Measurements from ENCODE around the gene KLF5. TPM values are rescaled to one million over a fixed set of nuclear protein-coding genes. Genes with fewer than 3 reads are reported as not detected.
A peak's percentile ranks its signal among the peaks of the same experiment; 100 is the strongest.

The KLF5 gene
- total RNA-seq, 1 donor from 2014 or later: 0.84 TPM

DNA sequence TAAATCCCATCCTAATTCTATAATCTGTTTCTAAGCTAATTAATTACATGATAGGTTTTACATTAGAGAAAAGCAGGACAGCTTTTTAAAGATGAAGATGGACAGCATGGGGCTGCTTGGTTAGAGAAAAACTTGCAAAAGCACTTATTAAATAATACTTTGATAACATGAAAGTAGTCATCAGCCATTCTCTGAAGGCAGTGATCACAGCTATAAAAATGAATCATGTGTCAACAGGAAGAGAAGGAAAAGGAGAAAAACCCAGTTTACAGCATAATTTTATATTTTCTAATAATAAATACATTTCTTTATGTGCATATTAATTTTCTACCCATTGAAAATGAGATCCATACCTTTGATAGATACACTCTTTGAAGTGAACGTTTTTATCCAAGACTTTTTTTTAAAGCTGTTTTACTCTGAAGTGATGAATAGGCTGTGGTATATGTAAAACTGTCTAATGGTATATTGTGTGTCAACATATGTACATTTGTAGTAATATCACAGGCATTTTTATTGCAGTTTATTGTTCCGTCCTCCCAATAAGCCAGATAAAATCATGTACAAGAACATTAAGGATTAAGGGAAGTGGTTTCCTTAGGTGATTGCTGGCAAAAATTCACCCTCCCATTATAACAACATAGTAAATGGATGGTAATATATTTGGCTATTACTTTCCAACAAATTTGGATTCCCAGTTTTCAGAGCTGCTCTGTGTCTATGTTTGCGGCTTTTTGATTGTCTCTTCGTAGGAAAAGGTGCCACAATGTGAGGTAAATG, 1.3 kb upstream of the KLF5 start:
- ATAC-seq (no peak), DNase-seq (ENCODE audit: missing footprints) (no peak)
- intact Hi-C loops (cut with DNase I): loop anchor here (2.0 kb wide), 1 partner anchor 651 kb away; no protein-coding TSS in a partner anchor

DNA sequence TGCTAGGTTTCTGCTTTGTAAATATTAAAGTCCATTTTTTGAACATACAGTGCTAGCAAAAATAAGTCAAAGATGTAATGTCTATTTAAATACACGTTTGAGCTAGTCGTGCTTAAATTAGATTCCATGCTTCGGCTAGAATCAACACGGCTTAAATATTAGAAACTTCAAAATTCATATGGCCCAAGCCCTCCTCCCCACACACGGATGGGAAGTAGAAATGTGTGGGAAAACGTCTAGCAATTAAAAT, 816 bp upstream of the KLF5 start:
- intact Hi-C loops (cut with DNase I): loop anchor here (2.0 kb wide), 1 partner anchor 651 kb away; no protein-coding TSS in a partner anchor
- DNase-seq (ENCODE audit: missing footprints): no peak
- ATAC-seq: no peak

DNA sequence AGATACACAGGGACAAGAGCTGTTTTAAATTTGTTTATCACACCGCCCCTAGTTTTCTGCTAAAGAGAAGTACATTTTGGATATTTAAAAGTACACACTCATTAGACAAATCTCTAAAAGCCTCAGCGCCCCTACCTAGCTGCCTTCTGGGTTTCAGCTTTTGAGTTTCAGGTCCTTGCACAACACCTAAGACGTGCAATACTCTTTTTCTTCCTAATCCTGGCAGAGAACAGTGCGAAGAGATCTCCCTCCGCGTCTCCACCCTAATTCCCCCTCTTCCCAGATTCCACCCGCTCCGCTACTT, 421 bp upstream of the KLF5 start:
- DNase-seq (ENCODE audit: missing footprints): no peak
- intact Hi-C loops (cut with DNase I): loop anchor here (2.0 kb wide), 1 partner anchor 650 kb away; no protein-coding TSS in a partner anchor
- no peak for ATAC-seq

DNA sequence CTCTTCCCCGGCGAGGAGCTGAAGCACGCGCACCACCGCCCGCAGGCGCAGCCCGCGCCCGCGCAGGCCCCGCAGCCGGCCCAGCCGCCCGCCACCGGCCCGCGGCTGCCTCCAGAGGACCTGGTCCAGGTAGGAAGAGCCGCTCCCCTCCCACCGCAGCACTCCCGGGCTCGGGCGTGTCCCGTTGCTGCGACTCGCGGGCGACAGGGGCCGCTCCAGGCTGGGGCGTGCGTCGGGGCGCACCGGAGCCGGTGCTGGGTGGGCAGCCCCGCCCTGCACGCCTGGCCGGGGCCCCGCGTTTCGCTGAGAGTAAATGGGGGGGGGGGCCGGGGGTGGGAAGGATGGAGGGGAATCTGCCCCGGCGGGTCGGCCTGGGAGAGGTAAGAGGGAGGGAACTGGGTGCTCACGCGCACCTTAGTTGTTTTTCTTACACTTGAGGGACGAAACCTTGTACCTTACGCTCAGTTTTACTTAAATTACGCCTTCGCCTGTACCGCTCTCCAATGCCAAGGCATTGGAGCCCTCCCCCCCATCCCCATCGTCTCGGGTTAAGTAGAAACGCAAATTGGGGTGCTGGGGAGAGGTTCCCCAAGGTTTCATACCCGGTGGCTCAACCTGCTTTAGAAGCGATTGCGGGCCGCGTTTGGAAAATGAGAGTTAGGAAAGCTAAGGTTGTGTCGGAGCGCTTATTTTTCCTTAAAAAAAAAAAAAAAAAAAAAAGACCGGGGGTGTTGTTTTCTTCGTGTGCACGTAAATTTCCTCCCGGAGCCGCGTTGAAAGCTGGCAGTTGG, 850 bp downstream of the KLF5 start:
- peak; percentile 70 for DNase-seq (ENCODE audit: missing footprints)
- intact Hi-C loops (cut with DNase I): loop anchor here (2.0 kb wide), 1 partner anchor 649 kb away; no protein-coding TSS in a partner anchor

DNA sequence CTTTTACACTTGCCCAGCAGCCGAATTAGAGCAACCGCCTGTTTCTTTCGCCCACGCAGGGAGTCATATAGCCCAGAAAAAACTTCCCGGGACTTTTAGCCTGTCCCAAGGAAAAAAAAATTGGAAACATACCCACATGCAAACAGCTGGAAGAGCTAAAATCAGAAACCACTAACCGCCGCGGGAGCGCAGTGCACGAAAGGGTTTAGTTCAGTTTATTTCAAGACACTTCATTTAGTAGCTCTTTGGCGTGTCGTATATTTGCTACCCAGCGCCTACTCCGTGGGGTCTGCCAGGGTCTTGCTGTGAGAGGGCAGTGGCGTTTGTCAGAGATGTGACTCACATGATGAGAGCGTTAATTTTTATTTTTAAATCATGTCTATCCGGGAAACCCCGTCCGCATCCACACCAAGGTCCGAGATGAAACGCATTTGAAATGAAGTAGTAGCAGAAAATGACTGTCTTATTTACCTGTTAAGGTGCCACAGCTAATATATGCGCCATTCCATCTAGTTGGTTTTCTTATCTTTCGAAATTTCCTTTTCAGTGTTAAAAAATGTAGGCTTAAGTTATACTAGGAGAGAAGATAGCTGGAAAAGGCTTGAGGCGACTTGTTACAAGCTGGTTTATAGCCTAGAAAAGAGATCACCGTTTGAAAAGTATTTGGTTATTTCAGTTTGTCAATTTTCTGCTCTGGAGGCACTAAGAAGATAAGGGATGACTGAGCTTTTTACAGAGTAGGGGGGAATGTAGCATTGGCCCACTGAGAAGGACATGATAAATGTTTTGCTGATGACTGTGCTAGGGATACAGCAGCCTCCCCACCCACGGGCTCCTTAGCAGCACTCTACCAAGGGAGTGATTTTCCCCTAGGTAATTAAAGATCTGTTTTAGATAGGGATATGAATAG, 1.7 kb downstream of the KLF5 start:
- no peak for DNase-seq (ENCODE audit: missing footprints)
- no peak for ATAC-seq
- intact Hi-C loops (cut with DNase I): no loop called here

More for the DNA sequence above, 850 bp downstream of the KLF5 start:
- ATAC-seq: peak; percentile 53

DNA sequence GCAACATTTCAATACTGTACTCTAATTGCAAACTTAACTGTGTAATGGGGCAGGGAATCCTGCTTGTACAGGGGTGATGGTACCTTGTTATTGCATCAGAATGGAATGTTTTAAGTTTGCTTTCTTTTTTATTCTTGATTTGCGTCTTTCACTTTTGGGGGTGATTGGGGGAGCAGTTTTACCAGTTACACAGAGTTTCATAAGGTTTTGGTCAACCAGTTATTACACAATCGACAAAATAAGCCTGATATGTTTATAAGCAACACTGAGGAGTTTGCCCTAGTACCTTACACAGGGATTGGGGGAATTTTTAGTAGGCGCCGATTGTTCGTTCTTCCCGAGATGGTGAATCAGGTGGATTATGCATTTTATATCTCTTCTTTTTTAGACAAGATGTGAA, 2.7 kb downstream of the KLF5 start:
- intact Hi-C loops (cut with DNase I): no loop called here
- DNase-seq (ENCODE audit: missing footprints) (no peak), ATAC-seq (no peak)

DNA sequence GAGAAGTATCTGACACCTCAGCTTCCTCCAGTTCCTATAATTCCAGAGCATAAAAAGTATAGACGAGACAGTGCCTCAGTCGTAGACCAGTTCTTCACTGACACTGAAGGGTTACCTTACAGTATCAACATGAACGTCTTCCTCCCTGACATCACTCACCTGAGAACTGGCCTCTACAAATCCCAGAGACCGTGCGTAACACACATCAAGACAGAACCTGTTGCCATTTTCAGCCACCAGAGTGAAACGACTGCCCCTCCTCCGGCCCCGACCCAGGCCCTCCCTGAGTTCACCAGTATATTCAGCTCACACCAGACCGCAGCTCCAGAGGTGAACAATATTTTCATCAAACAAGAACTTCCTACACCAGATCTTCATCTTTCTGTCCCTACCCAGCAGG, 3.1 kb downstream of the KLF5 start:
- no peak for ATAC-seq

DNA sequence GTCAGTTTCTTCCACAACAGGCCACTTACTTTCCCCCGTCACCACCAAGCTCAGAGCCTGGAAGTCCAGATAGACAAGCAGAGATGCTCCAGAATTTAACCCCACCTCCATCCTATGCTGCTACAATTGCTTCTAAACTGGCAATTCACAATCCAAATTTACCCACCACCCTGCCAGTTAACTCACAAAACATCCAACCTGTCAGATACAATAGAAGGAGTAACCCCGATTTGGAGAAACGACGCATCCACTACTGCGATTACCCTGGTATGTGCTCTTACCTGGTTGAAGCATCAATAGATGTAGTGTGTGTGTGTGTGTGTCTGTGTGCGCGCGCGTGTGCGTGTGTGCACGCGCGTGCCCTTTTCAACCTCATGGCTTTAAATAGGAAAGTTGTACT, 3.7 kb downstream of the KLF5 start:
- ATAC-seq (no peak), DNase-seq (ENCODE audit: missing footprints) (no peak)
- intact Hi-C loops (cut with DNase I): no loop called here

More for the DNA sequence above, 3.1 kb downstream of the KLF5 start:
- no peak for DNase-seq (ENCODE audit: missing footprints)
- intact Hi-C loops (cut with DNase I): no loop called here

DNA sequence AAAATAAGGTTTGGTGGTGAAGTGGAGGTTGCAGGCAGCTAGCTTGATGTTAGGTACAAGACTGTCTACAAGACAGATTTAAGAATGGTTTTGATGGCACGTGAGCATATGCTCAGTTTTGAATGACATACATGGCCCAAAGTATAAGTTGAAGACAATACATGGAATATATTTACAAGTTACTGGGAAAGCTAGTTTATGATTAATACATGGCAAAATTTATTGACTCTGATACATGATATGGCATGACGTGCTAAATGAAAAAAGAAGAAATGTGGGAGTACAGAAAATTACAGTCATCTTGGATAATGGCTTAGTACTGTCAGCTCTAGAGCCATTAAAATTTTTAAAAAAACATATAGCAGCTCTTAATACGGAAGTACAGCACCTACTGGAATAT, 4.4 kb downstream of the KLF5 start:
- DNase-seq (ENCODE audit: missing footprints) (no peak), ATAC-seq (no peak)
- intact Hi-C loops (cut with DNase I): no loop called here

DNA sequence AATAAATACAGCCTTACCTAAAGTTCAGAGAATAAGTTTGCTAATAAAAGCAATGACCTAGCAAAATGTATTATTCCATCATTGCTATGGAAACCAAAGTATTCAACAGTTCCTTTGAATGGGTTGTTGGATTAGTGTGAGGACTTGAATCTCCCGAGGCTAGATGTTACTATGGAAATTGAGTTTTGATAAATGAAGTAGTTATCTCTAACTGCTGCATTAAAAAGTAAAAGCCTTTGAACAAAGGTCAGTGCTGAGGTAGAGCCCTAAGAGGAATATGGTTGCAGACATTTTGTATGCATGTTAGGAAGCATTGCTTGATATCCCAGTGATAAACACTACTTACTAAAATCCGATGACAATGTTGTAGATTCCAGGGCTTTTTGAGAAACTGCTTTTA, 6.2 kb downstream of the KLF5 start:
- no peak for DNase-seq (ENCODE audit: missing footprints)
- ATAC-seq: no peak
- intact Hi-C loops (cut with DNase I): no loop called here

DNA sequence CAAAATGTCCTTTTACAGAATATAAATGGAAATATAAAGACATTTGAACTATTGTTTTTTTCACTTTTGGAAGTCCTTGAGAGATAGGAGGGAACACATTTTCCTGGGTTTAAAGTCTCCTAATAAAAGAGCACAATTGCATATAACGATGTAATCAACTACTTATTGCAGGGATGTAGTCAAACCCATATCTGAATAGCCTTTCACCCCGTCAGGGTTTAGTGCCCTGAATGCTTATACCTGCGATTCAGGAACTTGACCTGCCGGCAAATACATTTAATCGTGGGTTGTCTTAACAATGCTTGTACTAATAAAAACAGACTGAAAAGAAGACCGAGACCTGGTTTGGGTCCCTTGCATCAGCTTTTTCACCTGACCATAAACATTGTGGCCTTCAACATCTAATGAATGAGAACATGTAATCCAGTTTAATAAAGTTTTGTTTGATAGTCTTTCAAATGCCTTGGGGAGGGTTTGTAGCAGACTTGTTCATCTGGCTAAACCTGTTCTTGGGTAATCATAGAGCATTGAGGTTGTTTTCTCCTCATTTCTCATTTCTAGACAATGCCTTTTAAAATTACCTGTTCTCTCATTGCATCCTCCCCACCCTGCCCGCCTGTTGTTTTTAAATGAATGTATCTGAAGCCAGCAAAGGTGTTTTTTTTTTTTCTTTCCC, 7.0 kb downstream of the KLF5 start:
- no peak for DNase-seq (ENCODE audit: missing footprints)
- ATAC-seq: no peak
- intact Hi-C loops (cut with DNase I): no loop called here

DNA sequence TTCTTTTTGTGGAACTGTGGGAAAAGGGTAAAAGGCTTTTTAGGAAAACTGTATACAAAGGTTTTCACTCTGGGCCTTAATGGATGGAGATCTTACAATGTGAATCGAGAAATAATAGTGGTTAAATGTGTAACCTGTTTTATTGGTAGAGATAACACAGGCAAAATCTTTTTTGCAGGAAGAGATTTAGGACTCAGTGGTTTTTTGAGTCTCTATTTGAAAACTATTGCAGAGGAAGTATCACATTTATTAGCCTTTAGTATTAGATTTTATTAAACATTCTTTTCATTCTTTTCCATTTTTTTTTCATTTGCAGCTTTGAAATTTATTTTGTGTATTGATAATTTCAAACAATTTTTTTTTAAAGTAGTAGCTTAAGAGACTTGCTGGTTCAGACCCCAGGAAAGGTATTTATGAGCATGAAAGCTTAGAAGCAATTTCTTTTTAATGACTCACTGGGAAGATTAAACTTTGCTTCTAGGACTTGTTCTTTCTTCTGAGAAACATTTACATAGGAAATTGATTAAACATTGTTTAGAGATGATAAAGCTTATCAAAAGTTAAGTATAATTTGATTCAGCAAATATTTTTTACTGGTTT, 10.5 kb downstream of the KLF5 start:
- ATAC-seq (no peak), DNase-seq (ENCODE audit: missing footprints) (no peak)
- intact Hi-C loops (cut with DNase I): no loop called here

DNA sequence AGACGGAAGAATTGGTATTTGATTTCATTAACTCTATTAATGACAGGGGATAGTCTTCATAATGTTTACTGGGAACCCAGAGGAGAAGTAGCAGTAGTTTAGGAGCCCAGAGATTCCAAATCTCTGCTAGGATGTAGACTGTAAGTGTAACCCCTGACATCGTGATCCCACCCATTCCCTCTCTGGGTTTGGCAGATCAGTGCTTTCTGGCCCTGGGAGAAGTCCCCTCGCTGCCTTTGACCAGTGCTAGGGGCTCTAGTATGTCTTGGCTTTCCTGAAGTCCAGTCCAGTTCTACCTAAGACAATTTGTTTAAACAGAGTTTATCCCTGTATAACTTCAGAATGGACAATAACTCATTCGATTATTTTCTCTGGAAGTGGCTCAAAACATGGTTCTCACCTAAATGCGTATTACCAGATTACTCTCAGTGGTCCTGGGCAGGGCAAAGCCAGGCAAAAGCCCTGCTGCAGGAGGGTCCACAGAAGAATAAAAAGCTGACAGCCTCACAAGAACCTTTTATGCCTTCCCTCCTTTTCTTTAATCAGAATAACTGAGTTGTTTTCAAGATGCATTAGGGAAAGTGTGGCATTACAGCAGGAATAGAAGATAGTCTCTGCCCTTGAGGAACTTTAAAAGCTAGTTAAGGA, 11.8 kb downstream of the KLF5 start:
- intact Hi-C loops (cut with DNase I): no loop called here
- ATAC-seq: no peak
- no peak for DNase-seq (ENCODE audit: missing footprints)

DNA sequence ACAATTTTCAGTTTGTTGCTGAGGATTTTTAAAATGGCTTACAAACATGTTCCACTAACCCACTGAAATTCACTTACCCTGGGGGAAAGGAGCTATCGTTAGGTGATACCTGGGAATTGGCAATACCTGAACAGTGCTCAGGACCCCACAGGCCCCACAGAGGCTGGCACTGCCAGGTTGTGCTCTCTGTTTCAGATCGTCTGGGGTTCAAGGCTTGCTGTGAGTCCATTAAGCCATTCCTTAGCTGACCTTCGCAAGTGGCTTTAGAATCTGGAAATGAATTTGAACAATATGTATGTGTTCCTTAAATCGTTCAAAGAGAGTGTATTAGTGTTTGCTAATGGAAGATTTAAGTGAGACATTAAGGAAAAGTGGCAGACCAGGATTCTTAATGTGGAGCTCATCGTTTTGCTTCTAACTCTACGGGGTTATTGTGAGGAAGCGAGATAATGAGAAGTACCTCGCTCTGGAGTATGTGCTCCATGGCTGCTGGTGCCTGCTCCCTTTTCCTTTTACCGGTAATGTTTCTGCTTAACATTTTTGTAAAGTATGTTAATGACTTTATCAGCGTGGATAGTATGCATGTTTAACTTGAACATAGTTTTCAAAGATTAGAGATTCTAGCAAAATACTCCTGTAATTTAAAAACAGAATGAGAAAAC, 13.6 kb downstream of the KLF5 start:
- ATAC-seq: no peak
- no peak for DNase-seq (ENCODE audit: missing footprints)
- intact Hi-C loops (cut with DNase I): no loop called here

DNA sequence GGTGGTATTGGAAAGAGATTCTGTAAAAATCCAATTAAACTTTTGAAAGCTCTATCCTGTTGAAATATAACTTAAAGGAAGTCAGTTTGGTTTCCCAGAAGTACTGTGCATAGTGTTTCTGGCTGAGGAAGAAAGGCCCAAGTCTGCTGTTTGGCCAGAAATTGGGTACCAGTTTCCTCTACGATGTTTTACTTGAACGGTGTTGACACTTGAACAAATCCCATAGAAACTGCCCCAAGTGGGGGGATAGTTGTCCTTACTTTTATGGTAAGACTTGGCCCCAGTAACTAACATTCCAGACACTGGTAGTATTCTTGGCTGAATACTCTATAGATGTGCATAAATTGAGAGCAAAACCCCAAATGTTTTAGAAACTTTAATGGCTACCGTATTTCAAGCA, 14.2 kb downstream of the KLF5 start:
- ATAC-seq (no peak), DNase-seq (ENCODE audit: missing footprints) (no peak)
- intact Hi-C loops (cut with DNase I): no loop called here

DNA sequence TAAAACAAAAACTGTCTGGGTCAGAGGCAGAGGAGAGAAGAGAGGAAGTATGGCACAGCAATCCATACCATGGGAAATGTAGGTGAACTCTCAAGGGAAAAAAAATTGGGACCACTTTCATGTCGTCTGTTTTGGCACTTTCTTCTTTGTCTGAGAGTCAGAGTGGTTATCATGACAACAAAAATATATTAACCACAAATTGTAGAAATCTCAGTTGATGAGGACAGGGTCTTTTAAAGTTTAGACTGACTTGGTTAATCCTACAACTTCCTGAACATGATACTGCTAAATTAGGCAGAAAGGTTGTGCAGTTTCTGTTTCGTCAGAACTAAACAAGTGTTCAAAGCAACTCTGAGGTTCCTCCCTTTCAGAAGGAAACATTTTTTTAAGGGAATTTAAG, 15.2 kb downstream of the KLF5 start:
- intact Hi-C loops (cut with DNase I): no loop called here

DNA sequence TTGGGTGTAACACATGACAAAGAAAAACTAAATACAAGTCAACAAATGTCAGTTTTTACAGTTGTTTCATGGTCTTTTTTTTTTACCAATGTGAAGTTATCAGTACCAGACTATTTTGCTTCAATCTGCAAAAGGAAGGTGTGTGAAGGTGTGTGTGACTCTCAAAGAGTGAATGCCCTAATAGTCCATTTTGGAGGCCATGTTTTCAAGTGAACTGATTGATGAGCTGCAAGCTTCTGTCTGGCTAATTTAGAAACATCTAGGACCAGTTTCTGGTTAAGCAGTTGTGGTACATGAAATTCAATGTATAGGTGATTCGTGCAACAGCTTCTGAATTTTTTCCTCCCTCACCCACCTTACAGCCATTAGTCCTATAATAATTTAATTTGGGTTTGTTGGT, 16.1 kb downstream of the KLF5 start:
- no peak for ATAC-seq
- intact Hi-C loops (cut with DNase I): no loop called here
- no peak for DNase-seq (ENCODE audit: missing footprints)

More for the DNA sequence above, 15.2 kb downstream of the KLF5 start:
- ATAC-seq (no peak), DNase-seq (ENCODE audit: missing footprints) (no peak)

DNA sequence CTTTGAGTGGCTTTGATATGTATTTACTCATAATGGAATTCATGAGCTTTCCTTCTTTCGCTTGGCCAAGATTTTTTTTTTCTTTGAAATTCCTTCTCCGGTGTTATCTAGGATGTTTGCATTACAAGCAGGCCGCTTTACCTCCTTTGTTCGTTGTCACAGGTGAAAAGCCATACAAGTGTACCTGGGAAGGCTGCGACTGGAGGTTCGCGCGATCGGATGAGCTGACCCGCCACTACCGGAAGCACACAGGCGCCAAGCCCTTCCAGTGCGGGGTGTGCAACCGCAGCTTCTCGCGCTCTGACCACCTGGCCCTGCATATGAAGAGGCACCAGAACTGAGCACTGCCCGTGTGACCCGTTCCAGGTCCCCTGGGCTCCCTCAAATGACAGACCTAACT, 16.7 kb downstream of the KLF5 start:
- DNase-seq (ENCODE audit: missing footprints) (no peak), ATAC-seq (no peak)
- intact Hi-C loops (cut with DNase I): no loop called here
